HepG2 (cell line): Measurements from ENCODE around the gene GYS1. TPM values are rescaled to one million over a fixed set of nuclear protein-coding genes. Genes with fewer than 3 reads are reported as not detected.

ENCODE experiments used
- ATF2 ChIP-seq: sonication (generic); formaldehyde crosslinking; IDR thresholded peaks from 2 replicates; pipeline ENCODE4 v1.4.0; 2020; ENCODE audit warnings: missing genetic modification reagents
- BORCS8-MEF2B ChIP-seq: sonication (generic); formaldehyde crosslinking; IDR thresholded peaks from 2 replicates; pipeline ENCODE4 v1.8.0; 2022; ENCODE audit warnings: mild to moderate bottlenecking, missing genetic modification reagents
- DR1 ChIP-seq: sonication (generic); formaldehyde crosslinking; IDR thresholded peaks from 2 replicates; pipeline ENCODE4 v1.8.0; 2021; ENCODE audit warnings: mild to moderate bottlenecking, missing genetic modification reagents, inconsistent platforms
- ELF1 ChIP-seq: sonication (generic); formaldehyde crosslinking; IDR thresholded peaks from 2 replicates; pipeline ENCODE4 v1.4.0; 2020; ENCODE audit warnings: missing genetic modification reagents
- GTF3A ChIP-seq: sonication (generic); formaldehyde crosslinking; conservative IDR thresholded peaks from 2 replicates; pipeline ENCODE4 v1.4.0; 2020; ENCODE audit warnings: mild to moderate bottlenecking, missing genetic modification reagents
- HMG20A ChIP-seq: IDR thresholded peaks from 2 replicates; pipeline ENCODE4 v1.6.1; 2016; ENCODE audit warnings: borderline replicate concordance
- KDM6A ChIP-seq: IDR thresholded peaks from 2 replicates; pipeline ENCODE4 v1.6.1; 2016; ENCODE audit warnings: low read depth
- KLF11 ChIP-seq: IDR thresholded peaks from 2 replicates; pipeline ENCODE4 v1.6.1; 2016; ENCODE audit warnings: missing compliant biosample characterization
- KMT2A ChIP-seq: sonication (generic); formaldehyde crosslinking; IDR thresholded peaks from 2 replicates; pipeline ENCODE4 v1.4.0; 2020; ENCODE audit warnings: missing genetic modification reagents
- NR2F1 ChIP-seq, 2 experiments: fragments of 450-650 bp in 1 of 2; formaldehyde crosslinking in 1 of 2; IDR thresholded peaks; 2 replicates each; pipeline versions ENCODE4 v1.5.0 to v1.6.1; 2016 to 2020; ENCODE audit warnings: mild to moderate bottlenecking in 1 of 2, missing compliant biosample characterization in 1 of 2, missing genetic modification reagents in 1 of 2, moderate library complexity in 1 of 2
- PHF21A ChIP-seq: sonication (generic); formaldehyde crosslinking; IDR thresholded peaks from 2 replicates; pipeline ENCODE4 v1.5.0; 2020; ENCODE audit warnings: mild to moderate bottlenecking, missing genetic modification reagents
- SAP130 ChIP-seq: IDR thresholded peaks from 2 replicates; pipeline ENCODE4 v1.6.1; 2016; ENCODE audit warnings: low read depth
- SP2 ChIP-seq: sonication (generic); formaldehyde crosslinking; IDR thresholded peaks from 2 replicates; pipeline ENCODE4 v1.5.1; 2020; ENCODE audit warnings: mild to moderate bottlenecking, missing genetic modification reagents
- U2AF2 ChIP-seq: fragments of 200-400 bp; formaldehyde crosslinking; IDR thresholded peaks from 2 replicates; pipeline ENCODE4 v1.6.1; 2017; ENCODE audit warnings: low read depth, mild to moderate bottlenecking, low read length
- ZKSCAN8 ChIP-seq: IDR thresholded peaks from 2 replicates; pipeline ENCODE4 v1.6.1; 2016; ENCODE audit warnings: borderline replicate concordance, missing genetic modification reagents, missing compliant biosample characterization
- ZNF329 ChIP-seq: sonication (generic); formaldehyde crosslinking; IDR thresholded peaks from 2 replicates; pipeline ENCODE4 v1.9.0; 2021; ENCODE audit warnings: low read depth, mild to moderate bottlenecking, missing genetic modification reagents
- ZNF414 ChIP-seq: sonication (generic); formaldehyde crosslinking; IDR thresholded peaks from 2 replicates; pipeline ENCODE4 v1.5.0; 2020; ENCODE audit warnings: missing genetic modification reagents
- ZNF589 ChIP-seq: sonication (generic); formaldehyde crosslinking; conservative IDR thresholded peaks from 2 replicates; pipeline ENCODE4 v1.8.0; 2022; ENCODE audit warnings: mild to moderate bottlenecking, moderate library complexity, missing genetic modification reagents
- ZNF619 ChIP-seq: sonication (generic); formaldehyde crosslinking; IDR thresholded peaks from 2 replicates; pipeline ENCODE4 v1.4.0; 2020; ENCODE audit warnings: mild to moderate bottlenecking, missing genetic modification reagents
- ZNF720 ChIP-seq: sonication (generic); formaldehyde crosslinking; IDR thresholded peaks from 2 replicates; pipeline ENCODE4 v1.4.0; 2020; ENCODE audit warnings: missing genetic modification reagents
- ZNF724P ChIP-seq: sonication (generic); formaldehyde crosslinking; IDR thresholded peaks from 2 replicates; pipeline ENCODE4 v1.8.0; 2022; ENCODE audit warnings: missing genetic modification reagents, borderline replicate concordance
- polyA plus RNA-seq, 8 experiments: library from polyadenylated mRNA; depleted of rRNA in 3 of 8; stranded (reverse) in 7 of 8; unstranded in 1 of 8; fragments of >200 nt; fragmentation: Illumina TruSeq in 4 of 8; extraction: Trizol in 4 of 8; gene quantifications; 2 replicates each; pipeline versions ENCODE4 v1.2.1 to v1.2.3, GENCODE V29; 2011 to 2016; ENCODE audit warnings: low read depth in 4 of 8, missing spikeins in 1 of 8, mixed read lengths in 1 of 8; ENCODE audit not compliant: insufficient read depth in 1 of 8
- total RNA-seq, 5 experiments: library from RNA; depleted of rRNA; stranded (reverse); fragments of >200 nt; fragmentation: Illumina TruSeq; extraction: Trizol; gene quantifications; 2 replicates each; pipeline ENCODE4 v1.2.3, GENCODE V29; 2016; ENCODE audit warnings: low read depth in 1 of 5
- TF ChIP-seq, protein P1 (sequence below): IDR thresholded peaks from 2 replicates; pipeline ENCODE4 v1.6.1; 2018; ENCODE audit warnings: missing genetic modification reagents, mild to moderate bottlenecking, missing compliant biosample characterization
- TF ChIP-seq, protein P2 (sequence below): sonication (generic); formaldehyde crosslinking; IDR thresholded peaks from 2 replicates; pipeline ENCODE4 v1.5.1; 2020; ENCODE audit warnings: missing genetic modification reagents, mild to moderate bottlenecking, borderline replicate concordance
- TF ChIP-seq, protein P3 (sequence below): sonication (generic); formaldehyde crosslinking; IDR thresholded peaks from 2 replicates; pipeline ENCODE4 v1.4.0; 2020; ENCODE audit warnings: mild to moderate bottlenecking, missing genetic modification reagents

The GYS1 gene
- total and polyA plus RNA-seq, 2 of the 13 experiments (the other 11 are each of a cell fraction or from before 2014, with no cell fraction given) = 18.4 to 42.1 TPM

- TF ChIP-seq ATF2 (peak; percentile 97), ZNF619 (CRISPR knock-in tag) (peak; percentile 7; the same call in 1 of the 2 replicates), ZNF414 (CRISPR knock-in tag) (peak; percentile 19; the same call in 1 of the 2 replicates), NR2F1 (CRISPR knock-in tag; IDR thresholded peaks at IDR 0.05) (peak; percentile 36 to 41; a peak in 2 of 4 replicates), ZNF720 (CRISPR knock-in tag) (no peak), BORCS8-MEF2B (CRISPR knock-in tag) (peak; percentile 88; the same call in 1 of the 2 replicates), ZNF589 (CRISPR knock-in tag) (no peak), KDM6A (CRISPR knock-in tag) (peak; percentile 98), U2AF2 (peak; percentile 50; the same call in 1 of the 2 replicates), KLF11 (CRISPR knock-in tag) (peak; percentile 59; the same call in 1 of the 2 replicates), DR1 (peak; percentile 45; the same call in 1 of the 2 replicates), SP2 (CRISPR knock-in tag) (0 out of 2 replicates have a peak, but pooled peaks have one; percentile 29), ELF1 (CRISPR knock-in tag) (peak; percentile 16; the same call in 1 of the 2 replicates), SAP130 (CRISPR knock-in tag) (peak; percentile 84), KMT2A (CRISPR knock-in tag) (0 out of 2 replicates have a peak, but pooled peaks have one; percentile 56), ZKSCAN8 (CRISPR knock-in tag) (peak; percentile 68; the same call in 1 of the 2 replicates), ZNF724P (CRISPR knock-in tag) (no peak), GTF3A (CRISPR knock-in tag) (no peak), HMG20A (CRISPR knock-in tag) (peak; percentile 23; the same call in 1 of the 2 replicates), PHF21A (CRISPR knock-in tag) (peak; percentile 94), ZNF329 (no peak)
- TF ChIP-seq, protein P1, sequence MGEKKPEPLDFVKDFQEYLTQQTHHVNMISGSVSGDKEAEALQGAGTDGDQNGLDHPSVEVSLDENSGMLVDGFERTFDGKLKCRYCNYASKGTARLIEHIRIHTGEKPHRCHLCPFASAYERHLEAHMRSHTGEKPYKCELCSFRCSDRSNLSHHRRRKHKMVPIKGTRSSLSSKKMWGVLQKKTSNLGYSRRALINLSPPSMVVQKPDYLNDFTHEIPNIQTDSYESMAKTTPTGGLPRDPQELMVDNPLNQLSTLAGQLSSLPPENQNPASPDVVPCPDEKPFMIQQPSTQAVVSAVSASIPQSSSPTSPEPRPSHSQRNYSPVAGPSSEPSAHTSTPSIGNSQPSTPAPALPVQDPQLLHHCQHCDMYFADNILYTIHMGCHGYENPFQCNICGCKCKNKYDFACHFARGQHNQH (CRISPR knock-in tag) = peak; percentile 89
- TF ChIP-seq, protein P2, sequence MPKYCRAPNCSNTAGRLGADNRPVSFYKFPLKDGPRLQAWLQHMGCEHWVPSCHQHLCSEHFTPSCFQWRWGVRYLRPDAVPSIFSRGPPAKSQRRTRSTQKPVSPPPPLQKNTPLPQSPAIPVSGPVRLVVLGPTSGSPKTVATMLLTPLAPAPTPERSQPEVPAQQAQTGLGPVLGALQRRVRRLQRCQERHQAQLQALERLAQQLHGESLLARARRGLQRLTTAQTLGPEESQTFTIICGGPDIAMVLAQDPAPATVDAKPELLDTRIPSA (CRISPR knock-in tag) = peak; percentile 58; the same call in 1 of the 2 replicates
- TF ChIP-seq, protein P3, sequence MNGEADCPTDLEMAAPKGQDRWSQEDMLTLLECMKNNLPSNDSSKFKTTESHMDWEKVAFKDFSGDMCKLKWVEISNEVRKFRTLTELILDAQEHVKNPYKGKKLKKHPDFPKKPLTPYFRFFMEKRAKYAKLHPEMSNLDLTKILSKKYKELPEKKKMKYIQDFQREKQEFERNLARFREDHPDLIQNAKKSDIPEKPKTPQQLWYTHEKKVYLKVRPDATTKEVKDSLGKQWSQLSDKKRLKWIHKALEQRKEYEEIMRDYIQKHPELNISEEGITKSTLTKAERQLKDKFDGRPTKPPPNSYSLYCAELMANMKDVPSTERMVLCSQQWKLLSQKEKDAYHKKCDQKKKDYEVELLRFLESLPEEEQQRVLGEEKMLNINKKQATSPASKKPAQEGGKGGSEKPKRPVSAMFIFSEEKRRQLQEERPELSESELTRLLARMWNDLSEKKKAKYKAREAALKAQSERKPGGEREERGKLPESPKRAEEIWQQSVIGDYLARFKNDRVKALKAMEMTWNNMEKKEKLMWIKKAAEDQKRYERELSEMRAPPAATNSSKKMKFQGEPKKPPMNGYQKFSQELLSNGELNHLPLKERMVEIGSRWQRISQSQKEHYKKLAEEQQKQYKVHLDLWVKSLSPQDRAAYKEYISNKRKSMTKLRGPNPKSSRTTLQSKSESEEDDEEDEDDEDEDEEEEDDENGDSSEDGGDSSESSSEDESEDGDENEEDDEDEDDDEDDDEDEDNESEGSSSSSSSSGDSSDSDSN (CRISPR knock-in tag) = peak; percentile 73
Observed at GRCh38 chr19:48963371-48964204, 29.5 kb downstream of the GYS1 start (continued).
